HG02623 (cell line): ENCODE results near the gene PNPLA8.
"Not testable (repeated sequence)": the region's sequence is repeated elsewhere in the genome, so short reads cannot be mapped to it uniquely, and the experiment has no call there.

Experiments
- ATAC-seq: cut with Tn5 transposase; IDR thresholded peaks from one replicate; pipeline ENCODE4 v1.9.1; 2021; ENCODE audit warnings: moderate library complexity; ENCODE audit not compliant: unreplicated experiment

The PNPLA8 gene

DNA sequence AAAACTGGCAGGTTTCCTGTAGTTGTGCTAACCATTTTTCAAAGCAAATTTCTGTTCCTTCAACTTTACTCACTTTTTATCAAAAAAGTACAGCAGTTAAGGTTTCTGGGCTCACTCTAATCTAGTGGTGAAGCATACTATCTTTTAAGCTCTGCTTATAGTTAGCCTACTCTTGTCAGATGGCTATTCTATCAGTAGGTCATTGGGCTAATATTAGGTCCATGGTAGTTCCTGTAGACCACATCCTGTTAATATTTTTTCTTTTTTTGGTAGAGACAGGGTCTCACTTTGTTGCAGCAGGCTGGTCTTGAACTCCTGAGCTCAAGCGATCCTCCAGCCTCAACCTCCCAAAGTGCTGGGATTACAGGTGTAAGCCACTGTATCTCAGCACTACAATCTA lies 41.8 kb downstream of the PNPLA8 start:
- ATAC-seq, result no peak

DNA sequence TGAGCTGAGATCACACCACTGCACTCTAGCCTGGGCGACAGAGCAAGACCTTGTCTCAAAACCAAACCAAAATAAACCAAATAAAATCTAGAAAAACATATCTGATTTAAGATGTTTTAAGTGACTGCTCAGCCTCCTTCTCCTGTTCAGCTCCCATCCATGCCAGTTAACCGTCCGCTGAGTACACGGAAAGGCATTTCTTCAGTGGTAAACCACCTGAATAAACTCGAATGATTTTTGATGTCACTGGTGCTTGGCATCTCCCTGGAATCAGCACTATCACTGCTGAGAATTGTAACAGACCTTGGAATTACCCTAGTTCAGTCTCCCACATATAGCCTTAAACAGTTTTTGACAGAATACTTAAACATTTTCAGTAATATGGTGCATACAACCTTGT lies 45.6 kb downstream of the PNPLA8 start:
- no peak for ATAC-seq

DNA sequence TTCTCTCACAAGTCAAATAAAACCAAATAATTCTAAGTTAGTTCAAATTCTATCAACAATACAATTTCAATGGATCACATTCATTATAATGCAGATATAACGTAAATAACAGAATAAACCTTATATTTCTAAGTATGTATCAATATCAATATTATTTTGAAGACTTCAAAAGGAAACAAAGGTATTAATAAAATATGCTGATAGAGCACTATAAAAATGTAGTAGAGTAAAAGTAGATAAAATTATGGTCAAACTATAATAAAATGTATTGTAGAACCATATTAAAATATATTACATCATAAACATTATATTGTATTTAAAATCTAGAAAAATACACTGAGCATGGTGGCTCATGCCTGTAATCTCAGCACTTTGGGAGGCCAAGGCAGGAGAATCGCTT lies 46.2 kb downstream of the PNPLA8 start:
- no peak for ATAC-seq

DNA sequence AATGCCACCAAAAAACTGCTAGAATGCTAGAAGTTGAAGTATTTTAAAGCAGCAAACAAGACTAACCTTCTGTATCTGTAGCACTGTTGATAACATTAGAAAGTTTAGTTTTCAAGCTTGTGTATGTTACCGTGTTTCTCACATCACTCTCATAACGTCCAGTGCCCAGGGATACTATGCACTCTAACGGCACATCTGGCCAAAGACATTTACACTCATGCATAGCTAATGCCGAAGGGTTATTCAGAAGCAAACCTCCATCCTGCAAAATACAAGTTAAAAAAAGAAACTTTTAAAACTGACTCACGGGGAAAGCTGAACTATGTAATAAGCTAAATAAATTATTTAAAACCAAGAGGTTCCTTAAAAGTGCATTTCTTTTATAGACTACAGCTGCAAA lies 46.8 kb downstream of the PNPLA8 start:
- ATAC-seq, result no peak

DNA sequence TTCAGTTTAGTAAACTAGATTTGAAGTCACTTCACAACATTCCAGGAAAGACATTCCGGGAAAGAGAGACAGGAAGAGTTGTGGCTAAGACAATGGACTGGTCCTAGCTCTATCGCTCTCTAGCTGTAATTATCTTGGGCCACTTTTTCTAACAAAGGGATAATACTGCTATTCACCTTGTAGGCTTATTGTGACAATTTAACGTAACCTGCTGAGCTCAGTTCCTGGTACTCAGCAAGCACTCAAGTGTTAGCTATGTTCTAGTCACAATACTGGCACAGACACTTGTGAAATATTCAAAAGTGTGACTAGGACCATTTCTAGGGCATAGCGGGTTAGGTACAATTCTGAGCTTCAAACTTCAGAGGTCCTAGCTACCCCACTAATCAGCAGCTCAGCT lies 57.7 kb downstream of the PNPLA8 start:
- no peak for ATAC-seq

DNA sequence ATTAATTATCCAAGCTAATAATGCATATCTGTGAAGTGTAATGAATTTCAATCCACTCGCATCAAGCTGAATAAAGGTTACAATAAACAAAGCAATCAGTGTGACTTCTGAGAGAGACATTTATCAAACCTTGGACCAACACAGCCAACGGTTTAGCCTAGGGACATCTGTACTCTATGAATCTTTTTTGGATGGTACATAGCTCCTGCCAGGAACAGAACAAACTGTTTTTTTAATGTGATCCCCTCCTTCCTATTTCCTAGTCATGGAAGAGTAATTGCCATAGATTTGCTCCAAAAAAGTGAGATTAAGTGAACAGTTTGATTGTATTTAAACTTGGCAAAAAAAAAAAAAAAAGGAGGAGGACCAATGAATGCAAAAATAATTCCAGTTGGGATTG lies 58.5 kb downstream of the PNPLA8 start:
- ATAC-seq, result no peak

DNA sequence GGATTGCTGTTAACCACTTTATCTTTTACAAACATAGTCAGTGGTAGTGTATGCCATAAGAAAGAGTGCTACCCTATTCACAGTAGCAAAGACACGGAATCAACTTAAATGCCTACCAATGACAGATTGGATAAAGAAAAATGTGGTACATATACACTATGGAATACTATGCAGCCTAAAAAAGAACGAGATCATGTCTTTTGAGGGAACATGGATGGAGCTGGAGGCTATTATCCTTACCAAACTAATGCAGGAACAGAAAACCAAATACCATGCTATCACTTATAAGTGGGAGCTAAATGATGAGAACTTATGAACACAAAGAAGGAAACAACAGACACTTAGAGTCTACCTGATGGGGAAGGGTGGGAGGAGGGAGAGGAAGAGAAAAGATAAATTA lies 59.6 kb downstream of the PNPLA8 start:
- ATAC-seq, result not testable (repeated sequence)

DNA sequence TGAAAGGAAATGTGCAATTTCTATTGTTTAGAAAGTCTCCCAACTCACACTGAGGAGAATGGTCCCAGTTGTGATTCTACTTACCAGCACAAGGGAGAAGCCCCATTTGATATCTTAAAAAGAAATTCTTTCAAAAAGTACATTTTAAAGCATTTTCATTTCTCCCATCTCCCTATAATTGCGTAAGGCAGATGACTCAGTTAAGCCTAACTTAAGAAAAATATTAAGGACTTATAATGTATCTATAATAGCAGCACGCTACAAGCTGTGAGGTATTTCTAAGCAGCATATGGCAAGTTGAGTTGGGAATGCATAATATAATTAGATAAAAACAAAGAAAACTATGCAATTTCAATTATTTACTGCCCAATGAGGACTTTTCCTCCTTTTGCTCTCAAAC lies 61.2 kb downstream of the PNPLA8 start:
- no peak for ATAC-seq

DNA sequence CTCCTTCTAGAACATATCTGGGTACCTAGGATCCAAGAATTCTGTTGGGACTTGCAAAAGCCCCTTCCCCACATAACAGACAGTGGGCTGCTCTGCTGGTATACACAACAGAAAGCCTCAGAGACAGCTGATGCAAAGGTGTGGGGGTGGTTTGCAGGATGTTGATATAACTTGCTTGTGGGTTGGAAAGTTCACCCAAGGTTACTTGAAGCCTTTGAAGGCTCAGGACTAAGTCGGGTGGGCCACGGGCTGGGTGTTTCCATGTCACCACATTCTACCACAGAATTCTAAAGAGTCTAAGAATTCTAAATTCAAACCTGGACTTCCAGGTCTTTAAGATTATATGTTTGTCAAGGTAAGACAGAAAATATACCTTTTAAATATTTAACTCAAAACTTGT lies 62.3 kb downstream of the PNPLA8 start:
- ATAC-seq, result no peak

DNA sequence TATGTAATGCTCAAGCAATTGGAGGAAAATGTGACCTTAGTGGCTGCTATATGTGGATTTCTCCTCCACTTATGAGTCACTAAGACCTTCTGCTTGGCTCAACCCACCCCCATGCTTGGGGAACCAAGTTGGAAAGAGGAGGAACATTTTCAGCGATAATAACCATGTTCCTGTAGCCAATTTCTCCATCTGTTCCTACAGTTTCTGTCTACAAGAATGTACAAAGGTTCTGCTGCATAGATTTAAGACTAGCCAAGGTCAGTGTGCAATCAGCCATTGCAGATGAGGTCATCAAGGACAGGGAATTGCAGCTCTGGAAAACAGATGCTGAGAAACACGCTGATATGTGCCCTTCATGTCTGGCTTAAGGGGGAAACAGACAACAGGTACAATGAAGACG lies 64.1 kb downstream of the PNPLA8 start:
- no peak for ATAC-seq

DNA sequence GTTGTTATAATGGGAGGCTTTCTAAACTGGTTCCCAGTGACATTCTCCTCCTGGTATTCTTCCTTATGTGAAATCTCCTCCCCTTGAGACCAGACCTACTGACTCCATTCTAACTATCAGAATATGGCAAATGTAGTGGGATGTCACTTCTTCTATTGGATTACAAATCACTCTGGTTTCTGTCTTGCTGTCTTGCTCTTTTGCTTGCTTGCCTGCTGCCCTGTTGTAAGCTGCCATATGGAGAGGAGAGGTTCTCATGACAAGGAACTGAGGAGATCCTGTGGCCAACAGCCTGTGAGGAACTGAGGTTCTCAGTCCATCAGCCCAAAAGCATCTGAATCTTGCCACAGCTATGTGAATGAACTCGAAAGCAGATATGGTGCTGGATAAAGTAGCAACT lies 65.0 kb downstream of the PNPLA8 start:
- no peak for ATAC-seq

DNA sequence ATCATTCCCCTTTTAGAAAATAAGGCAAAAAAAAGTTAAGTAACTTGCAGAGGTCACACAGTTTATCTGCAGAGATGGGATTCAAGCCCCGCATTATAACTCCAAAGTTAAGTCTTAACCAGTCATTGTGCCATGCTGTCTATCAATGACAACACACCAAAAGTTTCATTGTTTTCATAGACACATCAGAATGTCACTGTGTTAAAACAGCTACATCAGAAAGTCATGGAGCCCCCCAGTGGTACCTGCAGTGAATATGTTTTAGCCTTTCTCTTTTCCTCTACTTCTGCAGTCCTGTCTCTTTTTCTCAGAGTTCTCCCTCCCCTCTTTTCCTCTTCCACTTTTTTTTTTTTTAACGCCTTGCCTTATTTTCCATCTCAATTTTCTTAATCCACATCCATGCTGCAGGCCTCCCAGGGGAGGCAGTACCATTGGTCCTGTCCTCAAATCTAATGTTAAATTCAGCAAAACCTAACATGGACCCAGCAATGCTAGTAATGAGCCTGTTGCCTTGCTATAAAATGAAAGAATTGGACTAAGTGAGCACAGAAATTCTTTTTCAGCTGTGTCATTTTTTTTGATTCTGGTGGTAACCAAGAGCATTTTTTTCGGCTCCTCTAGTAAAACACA lies 65.9 kb downstream of the PNPLA8 start:
- no peak for ATAC-seq

DNA sequence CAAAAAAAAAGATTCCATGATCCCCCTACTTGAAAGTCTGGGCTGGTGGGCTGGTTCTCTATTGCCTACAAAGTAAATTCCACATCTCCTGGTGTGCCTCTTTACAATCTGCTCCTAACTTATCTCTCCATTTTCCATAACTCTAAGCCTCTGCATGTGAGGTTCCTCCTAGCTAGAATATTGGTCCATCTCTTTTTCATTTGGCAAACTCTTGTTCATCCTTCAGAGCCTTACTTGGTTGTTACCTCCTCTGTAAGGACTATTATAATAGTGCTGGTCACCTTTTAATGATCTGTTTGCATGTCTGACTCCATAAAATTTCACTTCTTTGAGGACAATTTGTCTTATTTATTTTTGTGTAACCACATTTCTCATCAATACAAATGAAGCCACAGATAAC lies 68.1 kb downstream of the PNPLA8 start:
- ATAC-seq, result no peak

DNA sequence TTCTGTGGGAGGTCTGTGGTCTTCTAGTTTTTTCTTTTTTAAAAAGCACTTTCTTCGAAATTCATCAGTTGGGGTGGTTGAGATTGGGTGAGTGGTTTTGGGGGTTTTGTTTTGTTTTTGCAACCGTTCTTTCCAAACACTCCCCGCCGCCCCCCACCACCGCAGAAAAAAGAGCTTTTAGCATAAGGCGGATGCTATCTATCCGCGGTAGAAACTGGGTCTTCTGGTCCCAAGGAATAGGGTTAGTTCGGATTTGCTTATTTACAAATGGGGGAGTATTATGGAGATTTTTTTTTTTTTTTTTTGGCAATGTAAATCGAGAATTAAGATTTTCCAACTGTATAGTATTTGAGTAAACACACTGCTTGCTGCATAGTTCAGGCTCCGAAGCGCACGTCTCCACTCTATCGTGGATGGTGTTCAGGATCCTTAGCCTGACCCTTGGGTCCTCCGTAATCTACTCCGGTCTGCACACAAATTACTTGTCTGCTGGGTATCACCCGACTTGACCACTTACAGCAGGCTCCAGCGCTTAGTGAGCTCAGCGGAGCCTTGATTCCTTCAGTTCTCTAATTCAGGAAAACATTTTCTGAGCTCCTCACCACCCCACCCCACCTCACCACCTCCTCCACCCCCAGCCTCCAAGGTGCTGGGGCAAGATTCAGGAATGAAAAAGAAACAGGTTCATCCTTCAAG lies 68.9 kb downstream of the PNPLA8 start:
- no peak for ATAC-seq

DNA sequence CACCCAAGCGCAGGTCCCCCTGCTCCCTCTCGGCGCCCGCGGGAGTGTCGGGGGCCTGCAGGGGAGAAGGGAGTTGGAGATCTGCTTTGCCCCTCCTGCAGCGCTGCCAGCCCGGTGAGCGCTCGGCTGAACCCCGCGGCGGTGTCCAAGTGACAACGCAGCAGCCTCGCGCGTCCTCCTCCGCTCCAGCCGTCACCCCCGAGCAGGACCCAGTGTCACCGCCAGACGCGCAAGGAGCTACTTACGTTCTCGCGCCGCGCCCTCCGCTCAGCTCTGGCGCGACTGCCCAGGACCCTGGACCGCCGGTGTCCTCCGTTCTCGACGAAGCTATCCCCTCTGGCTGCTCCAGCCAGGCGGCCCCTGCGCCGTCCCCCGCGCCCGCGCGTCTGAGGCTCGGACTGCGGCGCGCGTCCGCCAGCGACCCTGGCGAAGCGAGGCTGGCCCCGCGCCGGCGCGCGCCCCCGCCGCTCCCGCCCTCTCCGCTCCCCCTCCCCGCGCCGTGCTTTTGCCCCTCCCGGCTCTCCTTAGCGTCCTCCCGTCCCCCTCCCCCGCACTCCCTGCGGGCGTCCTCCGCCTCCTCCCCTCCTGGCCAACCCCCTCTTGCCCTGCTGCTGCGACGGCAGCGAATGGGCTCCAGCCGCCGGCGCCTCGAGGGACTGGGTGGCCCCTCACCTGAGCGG lies 69.8 kb downstream of the PNPLA8 start, which contains the start of gene NRCAM:
Gene NRCAM, minus strand, starts transcription at position 439 of the 680 bp plus-strand sequence. CDS start 216,372 bp downstream, outside the sequence.
- no peak for ATAC-seq

DNA sequence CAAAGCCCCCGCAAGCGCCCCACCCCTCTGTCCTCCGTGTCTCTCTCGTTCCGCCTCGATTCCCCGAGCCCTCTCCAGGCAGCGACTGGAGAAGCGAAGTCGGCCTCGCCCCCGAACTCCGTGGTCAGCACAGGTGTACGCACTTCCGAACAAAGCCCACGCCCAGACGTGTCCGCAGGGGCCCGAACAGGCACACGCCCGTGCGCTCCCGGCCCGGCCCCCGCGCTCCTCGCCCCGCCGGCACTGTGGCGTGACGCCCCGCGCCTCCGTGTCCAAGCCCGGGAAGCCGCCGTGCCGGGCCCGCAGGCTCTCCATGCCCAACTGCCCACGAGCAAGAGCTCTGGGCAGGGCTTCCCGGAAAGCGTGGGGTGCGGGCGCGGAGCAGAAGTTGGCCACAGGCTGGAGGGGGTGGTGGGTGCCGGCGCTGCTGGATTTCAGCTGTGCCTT lies 70.4 kb downstream of the PNPLA8 start:
- no peak for ATAC-seq

DNA sequence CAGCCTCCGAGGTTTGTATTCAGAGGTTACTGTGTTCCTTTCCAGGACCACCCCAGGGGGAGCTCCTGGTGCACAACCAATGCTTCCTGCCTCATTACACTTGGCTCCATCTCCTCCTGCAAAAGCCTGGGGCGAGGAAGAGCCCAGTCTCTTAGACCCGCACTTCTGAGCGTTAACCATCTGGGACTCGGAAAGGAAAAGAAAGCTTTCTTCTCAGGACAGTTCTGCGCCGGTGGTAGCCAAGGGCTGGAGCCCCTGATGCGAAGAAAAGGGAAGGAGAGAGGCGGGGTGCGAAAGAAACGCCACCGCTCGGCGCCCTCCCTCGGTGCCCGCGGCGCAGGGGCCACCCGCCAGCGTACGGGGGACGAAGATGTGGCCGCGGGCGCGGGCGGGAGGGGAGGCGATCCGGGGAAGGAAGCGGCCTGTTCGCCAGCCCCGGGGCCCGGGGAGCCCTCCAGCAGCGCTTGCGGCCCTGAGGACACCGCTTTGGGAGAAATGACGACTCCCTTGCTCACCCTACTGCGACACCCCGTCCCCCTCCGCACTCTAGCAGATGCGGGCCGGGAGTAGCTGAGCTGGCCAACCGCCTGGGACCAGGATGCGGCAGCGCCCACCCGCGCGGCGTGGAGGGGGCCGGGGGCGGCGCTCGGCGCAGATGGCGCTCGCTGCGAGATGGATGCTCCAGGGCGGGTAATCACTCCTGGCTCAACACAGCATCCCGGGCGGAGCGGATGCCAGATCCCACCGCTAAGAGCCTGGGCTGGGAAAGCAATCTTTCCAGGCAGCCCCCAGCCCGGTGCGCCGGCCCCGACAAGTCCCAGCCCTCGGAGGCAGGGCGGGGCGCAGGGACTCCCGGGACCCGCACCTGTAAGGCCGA lies 71.0 kb downstream of the PNPLA8 start:
- ATAC-seq, result no peak

DNA sequence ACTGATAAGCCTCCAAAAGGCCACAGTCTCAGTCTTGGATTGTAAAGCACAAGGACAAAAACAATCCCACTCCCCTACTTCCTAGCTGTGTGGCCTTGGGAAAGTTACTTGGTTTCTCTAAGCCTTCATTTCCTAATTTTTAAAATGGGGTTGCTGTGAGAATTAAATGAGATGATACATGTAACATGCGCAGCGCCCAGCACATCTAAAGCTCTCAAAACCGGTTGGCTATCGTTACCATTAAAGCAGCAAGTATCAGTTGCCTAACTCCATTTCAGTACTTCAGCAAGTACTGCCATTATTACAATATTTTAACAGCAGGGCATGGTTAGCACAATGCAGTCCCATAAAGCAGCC lies 71.6 kb downstream of the PNPLA8 start:
- no peak for ATAC-seq

DNA sequence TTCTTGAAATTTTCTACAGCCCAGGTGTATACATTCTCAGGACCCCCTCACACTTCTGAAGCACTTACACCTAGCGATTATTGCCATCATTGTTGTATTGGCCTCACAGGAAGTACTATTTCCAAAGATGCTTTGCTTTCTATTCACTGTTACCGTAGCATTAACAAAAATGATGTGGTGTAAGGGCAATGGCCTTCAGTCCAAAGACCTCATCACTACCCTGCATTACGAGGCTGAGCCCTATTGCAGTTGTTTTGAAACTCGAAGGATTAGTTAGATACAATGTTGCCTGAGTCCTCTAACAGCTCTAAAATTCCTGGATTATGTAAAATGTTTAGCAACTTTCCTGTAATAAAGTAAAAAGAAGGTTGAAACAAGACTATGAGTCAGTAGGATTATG lies 72.6 kb downstream of the PNPLA8 start:
- no peak for ATAC-seq

DNA sequence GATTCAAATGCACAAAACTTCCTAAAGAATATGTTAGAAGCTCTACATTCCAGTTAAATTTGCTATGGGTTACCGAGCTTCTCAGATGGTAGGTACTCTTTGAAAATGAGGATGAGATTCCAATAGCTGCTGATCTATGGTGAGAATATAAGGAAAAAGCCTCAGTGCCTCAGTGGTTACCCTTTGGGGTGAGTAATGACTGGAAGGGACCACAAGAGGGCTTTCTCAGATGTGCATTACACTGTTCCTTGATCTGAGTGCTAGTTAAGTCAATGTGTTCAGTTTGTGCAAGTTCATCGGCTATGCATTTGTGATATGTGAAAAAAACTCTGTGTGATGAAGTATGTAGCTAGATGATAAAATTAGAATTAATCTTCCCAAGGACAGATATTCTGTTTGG lies 73.2 kb downstream of the PNPLA8 start:
- ATAC-seq, result peak; percentile 52

DNA sequence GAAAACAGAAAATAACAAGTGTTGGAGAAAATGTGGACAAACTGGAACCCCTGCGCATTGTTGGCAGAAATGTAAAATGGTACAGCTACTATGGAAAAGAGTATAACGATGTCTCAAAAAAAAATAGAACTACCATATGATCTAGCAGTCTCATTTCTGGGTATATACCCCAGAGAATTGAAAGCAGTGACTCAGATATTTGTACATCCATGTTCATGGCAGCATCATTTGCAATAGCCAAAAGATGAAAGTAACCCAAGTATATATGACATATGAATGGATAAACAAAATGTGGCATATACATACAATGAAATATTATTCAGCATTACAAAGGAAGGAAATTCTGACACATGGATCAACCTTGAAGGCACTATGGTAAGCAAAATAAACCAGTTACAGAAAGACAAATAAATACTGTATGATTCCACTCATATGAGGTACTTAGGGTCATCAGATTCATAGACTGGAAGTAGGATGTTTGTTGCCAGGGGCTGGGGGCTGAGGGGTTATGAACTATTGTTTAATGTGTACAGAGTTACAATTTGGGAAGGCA lies 74.6 kb downstream of the PNPLA8 start:
- ATAC-seq, result no peak
